Measurements from ENCODE around the gene MKS1.

DNA sequence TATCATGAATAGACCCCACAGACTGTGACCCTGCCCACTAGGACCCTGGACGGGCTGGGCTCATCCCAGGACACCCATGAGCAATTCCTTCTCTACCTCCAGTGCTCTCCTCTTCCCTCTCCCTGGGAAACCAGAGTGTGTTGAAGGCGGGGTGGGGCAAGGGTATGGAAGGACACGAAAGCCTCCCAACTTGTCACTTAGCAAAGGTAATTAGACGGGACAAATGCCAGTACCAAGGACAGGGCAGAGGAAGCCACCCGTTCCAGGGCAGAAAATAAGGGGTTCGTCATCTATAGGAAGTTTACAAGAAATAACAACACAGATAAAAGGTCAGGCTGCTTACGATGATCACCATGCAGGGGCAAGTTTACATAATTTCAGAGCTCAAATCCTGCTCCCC lies 31.4 kb downstream of the MKS1 start:
- TF ChIP-seq GATA2 (IDR thresholded peaks at IDR 0.05; ENCODE audit: low read depth, low read length) (no peak), GATA3 (IDR thresholded peaks at IDR 0.05; ENCODE audit: low read depth, low read length) (no peak)

Data from SH-SY5Y (cell line).